GM18508 (cell line): ENCODE data around the gene PARL.

Experiments
- ATAC-seq: cut with Tn5 transposase; IDR thresholded peaks from one replicate; pipeline ENCODE4 v1.9.1; 2021; ENCODE audit warnings: moderate number of reproducible peaks; ENCODE audit not compliant: insufficient read depth, unreplicated experiment

Gene PARL

DNA sequence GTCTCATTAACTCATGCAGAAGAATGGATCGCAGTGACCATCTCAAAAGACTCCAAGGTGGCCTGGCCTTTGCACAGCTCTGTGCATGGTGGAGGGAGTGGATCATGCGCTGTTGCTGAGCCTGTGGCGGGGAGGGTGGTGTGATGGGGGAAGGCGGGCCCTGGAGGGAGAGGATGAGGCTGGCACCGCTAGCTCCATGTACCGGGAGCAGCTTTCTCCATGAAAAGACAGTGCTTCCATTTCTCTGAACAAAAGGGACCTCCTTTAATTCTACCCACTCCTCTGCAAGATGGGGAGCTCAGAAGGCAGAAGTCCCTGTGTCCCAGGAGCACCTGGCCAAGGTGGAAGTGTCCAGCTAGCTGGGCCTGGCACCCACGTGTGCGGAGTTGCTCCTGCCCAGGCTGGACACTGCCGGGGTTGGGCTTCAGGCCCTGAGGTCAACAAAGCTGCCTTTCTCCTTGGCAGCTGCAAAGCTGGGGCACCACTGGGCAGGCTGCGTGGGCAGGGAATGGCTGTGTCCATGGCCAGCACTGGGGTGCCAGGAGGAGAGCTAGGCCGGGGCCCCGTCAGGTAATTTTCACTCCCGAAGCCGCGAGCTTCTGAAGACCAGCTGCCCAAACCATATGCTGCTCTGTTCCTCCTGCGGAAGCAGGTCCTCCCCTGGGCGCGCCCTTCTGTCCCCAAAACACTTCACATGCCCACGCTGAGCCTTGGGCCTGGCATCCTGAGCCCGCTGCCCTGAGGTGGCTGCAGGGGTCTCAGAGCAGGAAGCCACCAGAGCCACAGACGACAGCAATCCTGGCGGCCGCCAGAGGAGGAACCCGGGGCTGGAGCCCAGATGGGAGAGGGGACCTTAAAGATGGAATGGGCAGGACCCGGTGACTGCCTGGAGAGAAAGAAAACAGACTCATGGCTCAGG is 65.7 kb downstream of the PARL start:
- no peak for ATAC-seq

DNA sequence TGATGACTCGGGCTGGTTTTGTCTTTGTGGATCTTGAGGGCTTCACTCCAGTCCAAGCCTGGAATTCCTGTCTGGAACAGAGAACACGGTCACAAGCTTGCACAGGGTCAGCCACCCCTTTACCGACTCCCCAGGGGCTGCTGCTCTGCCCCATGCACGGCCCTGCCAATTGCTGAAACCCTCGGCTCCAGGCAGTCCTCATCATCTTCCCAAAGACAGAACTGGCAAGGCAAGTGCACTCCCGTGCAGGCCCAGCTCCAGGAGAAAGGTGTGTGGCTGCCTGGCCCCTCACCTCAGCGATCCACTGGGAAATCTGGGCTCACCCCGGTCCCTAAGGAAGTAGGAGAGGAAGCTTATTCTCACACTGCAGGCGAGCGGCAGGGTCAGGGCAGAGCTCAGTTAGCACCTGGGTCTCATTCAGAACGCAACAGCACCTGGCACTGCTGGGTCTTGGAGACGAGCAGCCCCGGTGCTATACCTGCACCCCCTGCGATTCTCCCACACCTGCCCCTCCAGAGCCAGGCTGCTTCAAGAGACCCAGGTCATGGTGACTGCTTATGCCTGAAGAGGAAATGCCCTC is 66.5 kb downstream of the PARL start:
- no peak for ATAC-seq

DNA sequence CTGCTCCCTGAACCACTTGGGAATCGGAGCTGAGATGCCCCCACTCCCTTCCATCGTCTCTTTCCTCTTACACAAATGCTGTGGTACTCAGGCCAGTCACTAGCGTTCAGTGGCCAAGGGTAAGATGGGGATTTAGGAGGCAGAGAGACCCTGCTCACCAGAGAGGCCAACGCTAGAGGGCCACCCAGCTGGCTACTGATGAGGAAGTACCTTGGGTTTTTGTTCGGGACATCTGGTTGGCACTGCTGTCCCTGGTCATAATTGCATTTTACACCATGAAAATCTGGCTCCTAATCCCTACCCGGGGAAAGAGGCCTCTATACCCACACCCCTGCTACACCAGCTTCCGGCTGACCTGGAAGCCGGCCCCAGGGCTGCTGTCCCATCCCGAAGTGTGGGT is 67.0 kb downstream of the PARL start:
- no peak for ATAC-seq

DNA sequence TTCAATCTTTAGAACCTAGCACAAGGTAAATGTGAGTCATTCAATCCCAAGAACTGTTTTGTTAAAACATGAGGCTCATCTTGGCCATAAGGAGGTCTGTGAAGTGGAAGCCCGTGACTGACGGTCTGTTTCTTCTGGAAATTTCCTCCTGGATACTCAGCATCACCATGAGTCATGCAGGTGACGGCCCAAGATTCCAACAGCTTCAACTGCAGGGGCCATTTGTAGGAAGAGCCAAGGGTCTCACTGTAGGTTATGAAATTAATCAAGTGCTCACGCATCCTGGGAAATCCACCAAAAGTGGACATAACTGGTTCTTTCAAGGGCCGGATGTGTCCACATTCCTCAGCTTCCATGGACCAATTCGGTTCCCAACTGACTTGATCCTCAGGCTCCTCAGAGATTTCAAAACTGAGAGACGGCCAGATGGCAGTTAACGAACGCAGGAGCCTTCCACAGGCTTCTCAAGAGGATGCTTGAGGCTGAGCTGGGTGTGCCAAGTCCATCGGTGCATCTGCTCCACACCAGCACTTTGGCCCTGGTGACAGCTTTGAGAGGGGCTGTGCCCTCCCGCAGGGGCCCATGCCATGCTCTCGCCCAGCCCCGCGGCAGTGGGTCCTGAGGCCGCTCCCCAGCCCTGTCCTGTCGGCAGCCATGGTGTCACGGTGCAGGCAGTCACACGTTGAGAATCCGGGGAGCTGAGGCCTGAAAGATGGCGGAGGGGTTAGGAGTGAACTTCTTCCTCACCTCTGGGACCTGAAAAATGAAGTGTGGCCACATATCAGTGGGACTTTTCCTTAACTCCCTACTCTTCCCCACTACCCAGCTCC is 67.8 kb downstream of the PARL start:
- ATAC-seq: no peak

DNA sequence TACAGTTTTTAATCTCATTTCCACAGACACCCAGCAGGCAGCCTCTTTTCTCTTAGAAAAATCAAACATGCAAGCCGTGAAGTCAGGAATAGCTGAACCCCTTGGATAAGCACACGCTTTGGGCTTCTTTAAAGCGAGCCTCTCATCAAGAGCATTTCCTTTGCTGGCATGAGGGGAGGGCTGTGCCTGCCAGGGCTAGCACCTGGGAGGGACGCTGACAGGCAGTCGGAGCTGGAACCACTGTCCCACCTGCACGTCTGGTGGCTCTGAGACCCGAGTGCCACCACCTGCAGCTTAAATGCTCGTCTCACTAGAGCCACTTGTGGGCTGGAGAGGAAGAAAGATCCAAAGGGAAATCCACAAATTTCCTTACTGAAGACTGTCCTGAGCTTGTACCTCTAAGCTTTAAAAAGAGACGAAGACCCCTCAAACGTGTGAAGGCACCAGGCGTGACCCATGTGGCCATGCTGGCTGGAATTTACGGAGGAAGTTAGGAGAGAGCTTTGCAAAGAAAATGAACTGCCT is 68.7 kb downstream of the PARL start:
- ATAC-seq: no peak

DNA sequence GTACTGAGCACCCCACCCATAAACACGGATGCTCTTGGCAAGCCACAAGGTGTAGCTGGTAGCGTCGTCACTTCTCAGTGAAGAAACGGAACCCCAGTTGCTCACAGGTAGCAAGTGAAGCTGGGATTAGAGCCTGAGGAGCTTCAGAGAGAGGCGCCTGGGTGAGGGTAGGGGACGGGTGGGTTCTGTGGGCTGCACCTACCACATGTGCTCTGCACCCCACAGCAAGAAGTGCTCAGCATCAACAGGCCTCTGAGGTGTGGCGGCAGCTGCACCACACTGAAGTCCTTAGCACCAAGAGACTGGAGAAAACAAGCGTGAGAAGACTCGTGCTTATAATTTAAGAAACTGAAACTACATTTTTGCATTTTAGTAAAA is 69.1 kb downstream of the PARL start:
- no peak for ATAC-seq

DNA sequence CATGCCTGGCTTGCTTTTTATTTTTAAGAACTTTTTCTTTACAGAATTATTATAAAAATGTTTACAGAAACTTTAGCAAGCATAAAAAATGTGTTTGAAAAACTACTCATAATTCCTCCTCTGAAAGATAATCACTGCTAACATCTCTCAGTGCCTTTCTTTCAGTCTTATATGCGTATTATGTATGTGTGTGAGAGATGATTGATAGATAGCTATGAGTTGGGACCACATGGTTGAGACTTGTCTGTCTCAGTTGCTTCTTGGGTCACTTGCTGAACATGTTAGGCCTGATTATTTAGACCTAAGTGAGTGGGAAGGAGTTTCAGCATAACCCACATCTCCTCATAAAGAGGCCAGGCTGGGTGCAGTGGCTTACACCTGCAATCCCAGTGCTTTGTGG is 70.4 kb downstream of the PARL start:
- no peak for ATAC-seq

DNA sequence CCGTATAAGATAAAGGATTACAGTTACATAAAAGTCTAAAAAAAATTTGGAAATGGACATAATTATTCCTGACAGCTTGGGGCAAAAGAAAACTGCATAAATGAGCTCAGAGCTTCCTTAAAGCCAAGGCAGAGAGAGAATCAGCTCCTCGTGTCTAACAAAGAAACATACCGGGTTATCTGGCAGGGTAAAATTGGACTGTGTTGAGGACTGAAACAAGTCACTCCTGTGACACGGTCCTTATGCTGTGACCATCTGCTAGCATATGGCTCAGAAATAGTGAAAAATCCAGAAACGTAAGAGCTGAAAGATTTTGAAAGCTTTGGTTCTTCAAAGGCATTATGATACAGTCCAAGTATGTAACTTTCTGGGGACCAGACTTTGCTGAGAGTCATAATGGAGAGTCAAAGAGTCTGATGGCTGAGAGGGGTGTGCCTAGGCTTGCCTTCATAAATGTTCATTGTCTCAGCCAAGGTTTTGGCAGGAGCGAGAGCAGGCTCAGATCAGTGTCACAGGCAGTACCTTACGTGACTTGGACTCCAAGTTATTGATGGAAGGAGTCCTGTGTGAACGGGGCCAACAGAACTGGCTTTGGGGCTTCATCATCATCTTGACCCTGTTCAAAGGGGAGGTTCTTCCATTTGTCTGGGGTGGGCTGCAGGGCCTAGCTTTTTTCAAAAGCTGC is 71.8 kb downstream of the PARL start:
- no peak for ATAC-seq

DNA sequence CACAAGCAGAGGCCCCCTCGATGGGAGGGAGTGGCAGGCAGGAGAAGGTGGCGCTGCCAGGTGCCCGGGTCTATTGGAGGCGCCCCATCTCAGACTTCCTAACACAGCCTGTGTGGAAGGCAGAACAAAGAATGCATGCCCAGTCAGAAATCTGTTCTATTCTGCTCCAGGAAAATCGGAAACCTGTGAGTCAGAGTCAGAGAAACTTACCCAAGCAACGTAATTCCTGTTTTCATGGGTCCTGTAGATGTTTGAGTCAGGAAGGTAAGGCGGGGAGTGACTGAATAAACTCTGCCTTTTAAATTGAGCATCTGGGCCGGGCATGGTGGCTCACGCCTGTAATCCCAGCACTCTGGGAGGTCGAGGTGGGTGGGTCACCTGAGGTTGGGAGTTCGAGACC is 73.0 kb downstream of the PARL start:
- no peak for ATAC-seq

DNA sequence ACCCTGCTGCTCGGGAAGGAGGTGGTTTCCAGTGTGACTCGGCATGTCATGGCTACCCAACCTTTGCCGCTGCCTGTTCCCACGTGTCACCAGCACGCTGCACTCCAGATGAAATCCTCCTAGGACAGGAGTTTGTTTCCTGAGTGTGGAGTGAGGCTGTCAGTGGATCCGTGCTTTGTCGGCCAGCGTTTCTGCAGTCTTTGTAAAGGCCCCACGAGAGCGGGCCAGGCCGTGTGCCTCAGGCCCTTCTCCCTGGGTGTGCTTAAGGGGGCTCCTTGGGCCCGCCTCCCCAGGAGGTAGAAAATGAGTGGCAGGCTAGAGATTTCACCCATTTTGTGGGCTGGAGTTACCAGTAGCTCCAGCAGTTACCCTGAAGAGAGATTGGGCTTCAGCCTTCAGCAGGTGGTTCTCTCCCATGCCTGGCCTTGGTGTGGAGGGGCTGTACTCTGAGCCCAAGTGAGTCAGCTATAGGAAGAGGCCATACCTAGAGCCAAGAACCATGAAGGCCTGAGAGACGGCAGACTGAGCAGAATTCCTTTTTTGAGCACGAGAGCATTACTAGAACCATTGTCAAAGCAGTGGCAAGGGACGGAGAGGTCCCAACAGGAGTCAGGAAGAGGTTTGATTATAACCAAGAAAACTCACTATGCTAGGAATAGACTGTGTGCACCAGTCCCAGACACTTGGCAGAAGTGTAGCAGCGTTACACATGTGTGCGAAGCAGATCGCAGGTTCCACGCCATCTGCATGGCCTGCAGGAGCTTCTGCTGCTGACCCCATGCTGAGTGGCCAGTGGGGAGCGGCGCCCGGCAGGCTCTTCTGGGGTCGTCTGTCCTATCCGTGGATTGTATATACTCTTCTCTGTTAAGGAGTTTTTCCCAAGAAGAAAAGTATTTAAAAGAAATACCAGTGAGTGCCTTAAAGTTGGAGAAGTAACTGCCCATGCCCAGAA is 73.8 kb downstream of the PARL start:
- no peak for ATAC-seq

DNA sequence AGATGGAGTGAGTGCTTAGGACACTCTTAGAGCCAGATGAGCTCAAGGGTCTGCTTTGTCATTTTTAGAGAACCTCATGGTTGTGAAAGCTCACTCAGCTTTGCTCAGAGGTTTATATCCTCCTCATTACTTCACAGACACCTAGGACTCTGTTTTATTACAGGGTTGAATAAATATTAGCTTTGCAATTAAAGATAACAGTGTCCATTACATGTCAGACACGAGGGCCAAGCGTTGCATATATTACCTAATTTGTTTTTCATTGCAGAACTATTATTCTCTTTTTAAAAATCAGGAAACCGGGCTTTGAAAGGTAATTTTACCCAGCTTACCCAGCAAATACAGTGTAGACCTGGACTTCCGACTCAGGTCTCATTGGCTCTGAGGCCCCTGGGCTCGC is 75.4 kb downstream of the PARL start:
- no peak for ATAC-seq

DNA sequence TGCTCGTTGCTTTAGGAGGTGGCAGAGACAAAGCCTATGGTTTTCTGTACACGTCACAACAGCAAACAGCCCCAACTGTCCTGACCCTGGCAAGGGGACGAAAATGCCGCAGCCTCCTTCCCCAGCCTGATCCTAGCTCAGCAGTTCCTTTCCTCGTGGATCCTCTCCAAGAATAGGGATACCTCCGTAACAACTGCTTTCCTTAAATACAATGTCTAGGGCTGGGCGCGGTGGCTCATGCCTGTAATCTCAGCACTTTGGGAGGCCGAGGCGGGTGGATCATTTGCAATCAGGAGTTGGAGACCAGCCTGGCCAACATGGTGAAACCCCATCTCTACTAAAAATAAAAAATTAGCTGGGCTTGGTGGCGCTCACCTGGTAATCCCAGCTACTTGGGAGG is 76.3 kb downstream of the PARL start:
- ATAC-seq: no peak

DNA sequence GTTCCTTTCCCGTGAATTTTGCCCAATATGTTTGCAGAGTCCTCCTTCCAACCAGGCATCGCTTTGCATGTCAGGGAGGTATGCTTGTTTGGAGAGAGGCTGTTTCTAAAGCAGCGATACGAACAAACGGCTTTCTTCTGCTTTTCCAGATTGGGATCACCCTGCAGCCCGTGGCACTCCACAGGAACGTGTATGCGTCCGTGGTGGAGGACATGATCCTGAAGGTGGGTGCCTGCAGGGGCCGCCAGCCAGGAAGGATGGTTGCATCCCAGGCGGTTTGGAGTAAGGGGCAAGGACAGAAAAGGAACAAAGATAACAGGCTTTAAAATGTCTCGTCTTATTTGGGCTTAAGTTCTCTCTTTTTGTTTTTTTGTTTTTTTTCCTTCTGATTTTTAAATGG is 76.8 kb downstream of the PARL start:
- ATAC-seq: no peak

DNA sequence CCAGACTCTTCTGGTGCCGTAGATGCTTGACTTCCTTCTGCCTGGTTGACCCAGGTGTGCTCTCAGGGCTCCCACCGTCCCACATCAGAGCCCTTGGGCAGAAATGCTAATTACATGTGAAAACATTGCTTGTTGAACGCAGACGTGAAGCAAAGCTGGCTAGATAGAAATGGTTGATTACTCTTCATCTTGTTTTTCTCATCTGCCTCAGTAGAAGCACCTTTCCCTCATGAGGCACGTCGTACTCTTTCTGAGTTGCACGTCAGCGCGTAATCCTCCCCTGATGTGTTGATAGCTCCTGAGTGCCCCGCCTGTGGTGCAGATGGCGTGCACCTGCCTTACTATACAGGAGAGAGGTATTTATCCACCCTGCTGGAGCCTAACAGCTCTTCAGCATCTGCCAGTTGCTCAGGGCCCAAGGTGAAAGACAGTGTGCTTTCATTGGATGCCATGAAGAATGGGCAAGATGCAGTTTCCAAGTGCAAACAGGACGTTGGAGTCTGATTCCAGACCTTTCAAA is 77.4 kb downstream of the PARL start:
- ATAC-seq: no peak

DNA sequence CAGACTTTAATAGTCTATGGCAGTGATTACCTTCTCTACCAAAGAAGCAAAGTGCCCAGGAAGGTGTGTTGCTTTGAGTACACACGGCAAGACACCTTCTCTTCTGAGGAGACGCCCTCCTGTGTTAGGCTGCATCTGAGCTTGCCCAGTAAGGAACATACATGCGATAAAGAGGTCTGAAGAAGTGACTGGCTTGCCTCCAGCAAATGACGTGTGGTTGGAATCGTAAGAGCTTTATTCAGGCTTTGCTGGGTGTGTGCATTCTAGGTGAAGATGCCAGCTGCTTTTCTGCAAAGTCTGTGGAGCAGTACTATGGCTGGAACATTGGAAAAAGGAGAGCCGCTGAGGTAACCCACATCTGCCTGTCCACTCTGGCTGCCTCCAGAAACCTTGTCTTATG is 81.7 kb downstream of the PARL start:
- no peak for ATAC-seq

DNA sequence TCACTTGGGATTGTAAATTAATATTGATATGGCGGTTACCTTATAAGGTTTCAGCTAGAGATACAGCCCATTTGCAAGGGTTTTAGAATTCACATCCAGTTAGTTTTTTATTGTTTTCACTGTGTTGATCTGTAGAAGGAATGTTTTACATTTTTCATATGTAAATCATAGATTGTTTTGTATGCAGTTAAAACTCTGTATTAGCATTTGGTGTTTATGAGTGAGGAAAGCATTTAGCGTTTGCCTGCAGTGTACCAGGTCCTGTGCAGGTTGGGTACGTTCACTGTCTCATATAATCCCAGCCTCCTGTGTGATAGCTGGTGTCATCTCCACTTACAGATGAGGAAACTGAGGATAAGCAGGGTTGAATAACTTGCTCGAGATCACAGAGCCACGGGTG is 83.1 kb downstream of the PARL start:
- ATAC-seq: no peak

DNA sequence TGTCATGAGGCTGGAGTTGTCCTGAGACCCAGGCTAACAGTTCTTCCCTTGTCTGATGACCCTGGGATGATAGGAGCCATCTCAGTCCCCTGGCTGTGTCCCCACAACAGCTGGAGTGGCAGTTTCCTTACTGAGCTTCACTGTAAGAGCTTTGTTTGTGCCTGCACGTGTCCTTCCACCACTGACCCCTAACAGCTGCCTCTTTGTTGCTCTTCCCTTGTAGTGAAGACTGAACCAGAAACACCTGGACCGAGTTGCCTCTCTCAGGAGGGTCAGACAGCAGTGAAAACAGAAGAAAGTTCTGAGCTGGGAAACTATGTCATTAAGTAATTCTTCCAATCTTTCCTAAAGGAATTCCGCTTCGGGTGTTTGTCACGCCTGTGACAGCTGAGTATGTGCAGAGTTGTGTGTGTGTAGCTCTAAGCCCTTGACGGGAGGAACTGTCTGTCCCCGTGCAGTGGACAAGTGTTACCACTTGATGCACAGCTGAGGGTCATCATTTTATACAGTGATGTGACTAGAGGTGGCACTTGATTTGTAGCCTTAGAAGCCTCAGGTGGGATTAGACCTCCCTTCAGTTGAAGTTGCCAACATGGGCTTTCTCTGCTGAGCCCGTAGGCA is 84.3 kb downstream of the PARL start:
- ATAC-seq: no peak

DNA sequence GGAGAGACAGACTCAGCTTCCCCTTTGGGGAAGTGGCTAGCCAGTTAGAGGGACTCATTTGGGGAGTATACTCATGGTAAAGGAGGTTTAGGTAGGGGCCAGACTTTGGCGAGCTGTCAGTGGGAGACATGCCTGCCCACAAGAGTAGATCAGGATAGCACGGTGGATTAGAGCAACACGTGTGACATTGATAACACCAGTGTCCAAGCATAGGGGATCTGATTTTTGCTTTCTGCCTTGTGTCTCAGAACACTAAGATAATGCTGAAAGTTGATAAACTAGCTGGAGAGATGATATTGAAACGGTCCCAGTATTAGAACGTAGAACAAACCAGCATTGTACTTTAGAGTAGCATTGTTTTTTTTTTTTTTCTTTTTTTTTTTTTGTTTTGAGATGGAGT is 85.2 kb downstream of the PARL start:
- ATAC-seq: no peak

DNA sequence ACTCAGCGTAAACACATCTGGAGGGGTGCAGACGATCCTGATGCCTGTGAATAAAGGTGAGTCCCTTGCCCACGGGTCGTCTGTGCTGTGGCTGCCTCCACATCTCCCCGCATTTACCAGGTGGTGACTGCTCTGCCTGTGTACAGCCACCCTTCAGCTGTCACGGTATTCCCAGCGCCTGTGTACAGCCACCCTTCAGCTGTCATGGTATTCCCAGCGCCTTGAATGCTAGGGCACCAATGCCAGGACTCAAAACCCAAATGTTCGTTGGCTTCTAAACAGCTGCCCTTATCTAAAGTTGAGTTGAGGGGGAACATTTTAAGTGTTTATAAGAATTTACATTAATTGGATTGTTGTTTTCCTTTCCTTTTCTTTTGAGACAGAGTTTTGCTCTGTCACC is 86.7 kb downstream of the PARL start:
- ATAC-seq: no peak
